HEK293 (cell line): ENCODE measurements around the gene PELI3.

Source experiments
- BCL11B ChIP-seq: fragments of 450-650 bp; formaldehyde crosslinking; IDR thresholded peaks from 2 replicates; pipeline ENCODE4 v1.5.1; 2016; ENCODE audit warnings: low read depth, missing biosample characterization, missing genetic modification characterization
- GLI2 ChIP-seq: fragments of 450-650 bp; formaldehyde crosslinking; IDR thresholded peaks from 2 replicates; pipeline ENCODE4; 2017; ENCODE audit warnings: missing biosample characterization, missing genetic modification characterization, low read depth, borderline replicate concordance
- HOXA7 ChIP-seq: sonication (generic); formaldehyde crosslinking; IDR thresholded peaks from 2 replicates; pipeline ENCODE4 v1.8.1; 2022; ENCODE audit warnings: missing genetic modification reagents, borderline replicate concordance
- KLF10 ChIP-seq: fragments of 450-650 bp; IDR thresholded peaks from 2 replicates; pipeline ENCODE4 v1.5.1; 2018; ENCODE audit warnings: missing biosample characterization, mild to moderate bottlenecking, missing genetic modification characterization
- KLF7 ChIP-seq: fragments of 450-650 bp; formaldehyde crosslinking; IDR thresholded peaks from 2 replicates; pipeline ENCODE4 v1.5.1; 2016; ENCODE audit warnings: missing biosample characterization, missing genetic modification characterization, borderline replicate concordance
- PRDM1 ChIP-seq: fragments of 450-650 bp; formaldehyde crosslinking; IDR thresholded peaks from 2 replicates; pipeline ENCODE4; 2016; ENCODE audit warnings: missing biosample characterization, missing genetic modification characterization
- SCRT1 ChIP-seq: fragments of 450-650 bp; formaldehyde crosslinking; IDR thresholded peaks from 2 replicates; pipeline ENCODE4 v1.5.1; 2016; ENCODE audit warnings: missing biosample characterization, missing genetic modification characterization, borderline replicate concordance
- SCRT2 ChIP-seq: fragments of 450-650 bp; formaldehyde crosslinking; IDR thresholded peaks from 2 replicates; pipeline ENCODE4 v1.5.1; 2016; ENCODE audit warnings: missing biosample characterization, missing genetic modification characterization
- WT1 ChIP-seq: fragments of 450-650 bp; formaldehyde crosslinking; IDR thresholded peaks from 2 replicates; pipeline ENCODE4 v1.5.1; 2016; ENCODE audit warnings: missing biosample characterization, missing genetic modification characterization
- ZBTB17 ChIP-seq: fragments of 450-650 bp; formaldehyde crosslinking; IDR thresholded peaks from 2 replicates; pipeline ENCODE4 v1.5.1; 2016; ENCODE audit warnings: missing biosample characterization, missing genetic modification characterization
- ZBTB21 ChIP-seq: fragments of 450-650 bp; formaldehyde crosslinking; IDR thresholded peaks from 2 replicates; pipeline ENCODE4 v1.5.1; 2017; ENCODE audit warnings: missing biosample characterization, missing genetic modification characterization
- ZBTB7A ChIP-seq: fragments of 450-650 bp; formaldehyde crosslinking; IDR thresholded peaks from 2 replicates; pipeline ENCODE4 v1.5.1; 2016; ENCODE audit warnings: low read depth, missing biosample characterization, missing genetic modification characterization
- ZNF114 ChIP-seq: fragments of 450-650 bp; formaldehyde crosslinking; IDR thresholded peaks from 2 replicates; pipeline ENCODE4 v1.5.0; 2017; ENCODE audit warnings: missing biosample characterization, missing genetic modification characterization
- ZNF133 ChIP-seq: fragments of 450-650 bp; formaldehyde crosslinking; IDR thresholded peaks from 2 replicates; pipeline ENCODE4 v1.5.1; 2016; ENCODE audit warnings: missing biosample characterization, missing genetic modification characterization
- ZNF146 ChIP-seq: fragments of 450-650 bp; formaldehyde crosslinking; IDR thresholded peaks from 2 replicates; pipeline ENCODE4 v1.5.1; 2016; ENCODE audit warnings: missing biosample characterization, missing genetic modification characterization
- ZNF174 ChIP-seq: fragments of 450-650 bp; formaldehyde crosslinking; IDR thresholded peaks from 2 replicates; pipeline ENCODE4 v1.5.0; 2017; ENCODE audit warnings: missing biosample characterization, mild to moderate bottlenecking, missing genetic modification characterization
- ZNF19 ChIP-seq: fragments of 450-650 bp; formaldehyde crosslinking; IDR thresholded peaks from 2 replicates; pipeline ENCODE4; 2016; ENCODE audit warnings: missing biosample characterization, missing genetic modification characterization, low read depth
- ZNF274 ChIP-seq, 2 experiments: fragments of 200-500 bp in 1 of 2; fragments of 450-650 bp in 1 of 2; sonication (Bioruptor generic) in 1 of 2; formaldehyde crosslinking in 1 of 2; IDR thresholded peaks; 2 replicates each; pipeline versions ENCODE4 v1.5.1 to v1.6.1; 2014 to 2016; ENCODE audit warnings: borderline replicate concordance in 1 of 2, inconsistent platforms in 1 of 2, low read length in 1 of 2, missing biosample characterization in 1 of 2, missing genetic modification characterization in 1 of 2
- ZNF335 ChIP-seq: fragments of 450-650 bp; formaldehyde crosslinking; conservative IDR thresholded peaks from 2 replicates; pipeline ENCODE4 v1.5.1; 2016; ENCODE audit warnings: missing biosample characterization, missing genetic modification characterization
- ZNF366 ChIP-seq: fragments of 450-650 bp; formaldehyde crosslinking; conservative IDR thresholded peaks from 2 replicates; pipeline ENCODE4 v1.5.1; 2016; ENCODE audit warnings: missing biosample characterization, missing genetic modification characterization
- ZNF391 ChIP-seq: fragments of 450-650 bp; formaldehyde crosslinking; IDR thresholded peaks from 2 replicates; pipeline ENCODE4 v1.5.1; 2016; ENCODE audit warnings: low read depth, missing biosample characterization, missing genetic modification characterization, borderline replicate concordance
- ZNF626 ChIP-seq: fragments of 450-650 bp; sonication (Bioruptor Pico); formaldehyde crosslinking; IDR thresholded peaks from 2 replicates; pipeline ENCODE4 v1.5.1; 2018; ENCODE audit warnings: missing biosample characterization, missing genetic modification characterization, inconsistent platforms
- ZNF777 ChIP-seq: fragments of 450-650 bp; formaldehyde crosslinking; IDR thresholded peaks from 2 replicates; pipeline ENCODE4 v1.5.1; 2017; ENCODE audit warnings: missing biosample characterization, missing genetic modification characterization, borderline replicate concordance
- ZXDB ChIP-seq: fragments of 450-650 bp; formaldehyde crosslinking; IDR thresholded peaks from 2 replicates; pipeline ENCODE4 v1.5.1; 2016; ENCODE audit warnings: missing biosample characterization, missing genetic modification characterization
- TF ChIP-seq, protein P1 (sequence below): fragments of 450-650 bp; formaldehyde crosslinking; IDR thresholded peaks from 2 replicates; pipeline ENCODE4 v1.5.1; 2016; ENCODE audit warnings: missing biosample characterization, missing genetic modification characterization
- TF ChIP-seq, protein P2 (sequence below): fragments of 450-650 bp; formaldehyde crosslinking; IDR thresholded peaks from 2 replicates; pipeline ENCODE4 v1.5.1; 2016; ENCODE audit warnings: missing biosample characterization, missing genetic modification characterization
- TF ChIP-seq, protein P3 (sequence below): sonication (generic); formaldehyde crosslinking; IDR thresholded peaks from 2 replicates; pipeline ENCODE4 v1.8.1; 2022; ENCODE audit warnings: mild to moderate bottlenecking, moderate library complexity, missing genetic modification reagents
- TF ChIP-seq, protein P4 (sequence below): fragments of 450-650 bp; formaldehyde crosslinking; IDR thresholded peaks from 2 replicates; pipeline ENCODE4 v1.5.1; 2017; ENCODE audit warnings: missing biosample characterization, missing genetic modification characterization
- TF ChIP-seq, protein P5 (sequence below): fragments of 450-650 bp; formaldehyde crosslinking; IDR thresholded peaks from 2 replicates; pipeline ENCODE4 v1.5.1; 2016; ENCODE audit warnings: missing biosample characterization, missing genetic modification characterization, borderline replicate concordance
- TF ChIP-seq, protein P6 (sequence below): fragments of 450-650 bp; formaldehyde crosslinking; IDR thresholded peaks from 2 replicates; pipeline ENCODE4 v1.5.1; 2016; ENCODE audit warnings: missing biosample characterization, missing genetic modification characterization

The PELI3 gene

DNA sequence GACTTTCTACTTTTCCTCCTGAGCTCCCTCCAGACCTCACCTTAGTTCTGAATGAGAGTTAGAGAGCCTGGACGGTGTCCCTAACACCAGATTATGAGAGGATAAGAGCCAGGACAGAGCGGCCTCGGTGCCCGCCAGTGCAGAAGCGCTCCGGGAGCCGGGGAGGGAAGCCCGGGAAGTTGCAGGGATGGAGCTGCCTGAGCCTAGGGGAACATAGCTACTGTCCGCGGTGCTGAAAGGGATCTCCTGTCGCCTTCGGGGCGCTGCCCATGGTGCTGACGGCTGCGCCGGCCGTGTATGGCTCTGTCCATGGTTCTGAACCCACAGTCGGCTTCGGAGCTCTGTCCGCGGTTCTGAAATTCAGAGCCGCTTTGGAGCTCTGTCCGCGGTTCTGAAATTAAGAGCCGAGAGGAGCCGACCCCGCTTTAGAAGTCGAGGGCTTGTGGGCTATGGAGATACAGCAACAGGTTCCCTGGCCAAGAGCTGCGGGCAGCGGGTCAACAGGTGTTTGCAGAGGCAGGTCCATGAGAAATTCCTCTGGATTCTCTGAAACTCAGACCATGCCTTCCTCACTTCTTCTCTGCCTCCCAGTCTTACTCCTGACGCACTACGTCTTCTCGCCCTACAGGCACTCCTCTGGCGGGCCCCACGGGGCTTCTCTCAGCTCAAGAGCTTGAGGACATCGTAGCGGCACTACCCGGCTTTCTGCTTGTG is 45.1 kb upstream of the PELI3 start (continued):
- no peak for TF ChIP-seq ZNF274 (IDR thresholded peaks at IDR 0.05; ENCODE audit: low read length)
- no peak for TF ChIP-seq ZNF274 (tag by site-specific recombination; IDR thresholded peaks at IDR 0.05; ENCODE audit: borderline replicate concordance)
- TF ChIP-seq ZNF366 (tag by site-specific recombination) = no peak
- TF ChIP-seq, protein P1, sequence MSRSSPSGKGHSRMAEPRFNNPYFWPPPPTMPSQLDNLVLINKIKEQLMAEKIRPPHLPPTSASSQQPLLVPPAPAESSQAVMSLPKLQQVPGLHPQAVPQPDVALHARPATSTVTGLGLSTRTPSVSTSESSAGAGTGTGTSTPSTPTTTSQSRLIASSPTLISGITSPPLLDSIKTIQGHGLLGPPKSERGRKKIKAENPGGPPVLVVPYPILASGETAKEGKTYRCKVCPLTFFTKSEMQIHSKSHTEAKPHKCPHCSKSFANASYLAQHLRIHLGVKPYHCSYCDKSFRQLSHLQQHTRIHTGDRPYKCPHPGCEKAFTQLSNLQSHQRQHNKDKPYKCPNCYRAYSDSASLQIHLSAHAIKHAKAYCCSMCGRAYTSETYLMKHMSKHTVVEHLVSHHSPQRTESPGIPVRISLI = no peak
- TF ChIP-seq ZNF174 (tag by site-specific recombination) = no peak
- TF ChIP-seq ZNF114 (tag by site-specific recombination) = no peak
- TF ChIP-seq PRDM1 = no peak
- TF ChIP-seq ZNF133 = no peak
- TF ChIP-seq HOXA7 (CRISPR knock-in tag) = peak; percentile 100
- TF ChIP-seq KLF10 (tag by site-specific recombination) = no peak; the same call in 1 of the 2 replicates
- TF ChIP-seq ZNF146 (tag by site-specific recombination) = 0 out of 2 replicates have a peak, but pooled peaks have one; percentile 16
- peak; percentile 87 for TF ChIP-seq SCRT2 (tag by site-specific recombination)
- TF ChIP-seq ZNF777 (tag by site-specific recombination) = no peak
- 0 out of 2 replicates have a peak, but pooled peaks have one; percentile 13 for TF ChIP-seq SCRT1 (tag by site-specific recombination)
- TF ChIP-seq ZNF626 = no peak
- TF ChIP-seq ZBTB7A (tag by site-specific recombination) = peak; percentile 75; the same call in 1 of the 2 replicates
- TF ChIP-seq ZXDB = peak; percentile 84
- TF ChIP-seq, protein P2, sequence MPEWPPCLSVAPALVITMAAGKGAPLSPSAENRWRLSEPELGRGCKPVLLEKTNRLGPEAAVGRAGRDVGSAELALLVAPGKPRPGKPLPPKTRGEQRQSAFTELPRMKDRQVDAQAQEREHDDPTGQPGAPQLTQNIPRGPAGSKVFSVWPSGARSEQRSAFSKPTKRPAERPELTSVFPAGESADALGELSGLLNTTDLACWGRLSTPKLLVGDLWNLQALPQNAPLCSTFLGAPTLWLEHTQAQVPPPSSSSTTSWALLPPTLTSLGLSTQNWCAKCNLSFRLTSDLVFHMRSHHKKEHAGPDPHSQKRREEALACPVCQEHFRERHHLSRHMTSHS (tag by site-specific recombination) = no peak
- peak; percentile 59; the same call in 1 of the 2 replicates for TF ChIP-seq ZBTB21 (tag by site-specific recombination)
- TF ChIP-seq, protein P3, sequence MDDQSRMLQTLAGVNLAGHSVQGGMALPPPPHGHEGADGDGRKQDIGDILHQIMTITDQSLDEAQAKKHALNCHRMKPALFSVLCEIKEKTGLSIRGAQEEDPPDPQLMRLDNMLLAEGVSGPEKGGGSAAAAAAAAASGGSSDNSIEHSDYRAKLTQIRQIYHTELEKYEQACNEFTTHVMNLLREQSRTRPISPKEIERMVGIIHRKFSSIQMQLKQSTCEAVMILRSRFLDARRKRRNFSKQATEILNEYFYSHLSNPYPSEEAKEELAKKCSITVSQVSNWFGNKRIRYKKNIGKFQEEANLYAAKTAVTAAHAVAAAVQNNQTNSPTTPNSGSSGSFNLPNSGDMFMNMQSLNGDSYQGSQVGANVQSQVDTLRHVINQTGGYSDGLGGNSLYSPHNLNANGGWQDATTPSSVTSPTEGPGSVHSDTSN (CRISPR knock-in tag) = peak; percentile 100
- TF ChIP-seq BCL11B = no peak
- TF ChIP-seq, protein P4, sequence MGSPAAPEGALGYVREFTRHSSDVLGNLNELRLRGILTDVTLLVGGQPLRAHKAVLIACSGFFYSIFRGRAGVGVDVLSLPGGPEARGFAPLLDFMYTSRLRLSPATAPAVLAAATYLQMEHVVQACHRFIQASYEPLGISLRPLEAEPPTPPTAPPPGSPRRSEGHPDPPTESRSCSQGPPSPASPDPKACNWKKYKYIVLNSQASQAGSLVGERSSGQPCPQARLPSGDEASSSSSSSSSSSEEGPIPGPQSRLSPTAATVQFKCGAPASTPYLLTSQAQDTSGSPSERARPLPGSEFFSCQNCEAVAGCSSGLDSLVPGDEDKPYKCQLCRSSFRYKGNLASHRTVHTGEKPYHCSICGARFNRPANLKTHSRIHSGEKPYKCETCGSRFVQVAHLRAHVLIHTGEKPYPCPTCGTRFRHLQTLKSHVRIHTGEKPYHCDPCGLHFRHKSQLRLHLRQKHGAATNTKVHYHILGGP = no peak
- no peak for TF ChIP-seq KLF7
- TF ChIP-seq, protein P5, sequence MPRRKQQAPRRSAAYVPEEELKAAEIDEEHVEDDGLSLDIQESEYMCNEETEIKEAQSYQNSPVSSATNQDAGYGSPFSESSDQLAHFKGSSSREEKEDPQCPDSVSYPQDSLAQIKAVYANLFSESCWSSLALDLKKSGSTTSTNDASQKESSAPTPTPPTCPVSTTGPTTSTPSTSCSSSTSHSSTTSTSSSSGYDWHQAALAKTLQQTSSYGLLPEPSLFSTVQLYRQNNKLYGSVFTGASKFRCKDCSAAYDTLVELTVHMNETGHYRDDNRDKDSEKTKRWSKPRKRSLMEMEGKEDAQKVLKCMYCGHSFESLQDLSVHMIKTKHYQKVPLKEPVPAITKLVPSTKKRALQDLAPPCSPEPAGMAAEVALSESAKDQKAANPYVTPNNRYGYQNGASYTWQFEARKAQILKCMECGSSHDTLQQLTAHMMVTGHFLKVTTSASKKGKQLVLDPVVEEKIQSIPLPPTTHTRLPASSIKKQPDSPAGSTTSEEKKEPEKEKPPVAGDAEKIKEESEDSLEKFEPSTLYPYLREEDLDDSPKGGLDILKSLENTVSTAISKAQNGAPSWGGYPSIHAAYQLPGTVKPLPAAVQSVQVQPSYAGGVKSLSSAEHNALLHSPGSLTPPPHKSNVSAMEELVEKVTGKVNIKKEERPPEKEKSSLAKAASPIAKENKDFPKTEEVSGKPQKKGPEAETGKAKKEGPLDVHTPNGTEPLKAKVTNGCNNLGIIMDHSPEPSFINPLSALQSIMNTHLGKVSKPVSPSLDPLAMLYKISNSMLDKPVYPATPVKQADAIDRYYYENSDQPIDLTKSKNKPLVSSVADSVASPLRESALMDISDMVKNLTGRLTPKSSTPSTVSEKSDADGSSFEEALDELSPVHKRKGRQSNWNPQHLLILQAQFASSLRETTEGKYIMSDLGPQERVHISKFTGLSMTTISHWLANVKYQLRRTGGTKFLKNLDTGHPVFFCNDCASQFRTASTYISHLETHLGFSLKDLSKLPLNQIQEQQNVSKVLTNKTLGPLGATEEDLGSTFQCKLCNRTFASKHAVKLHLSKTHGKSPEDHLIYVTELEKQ (tag by site-specific recombination) = peak; percentile 75
- TF ChIP-seq, protein P6, sequence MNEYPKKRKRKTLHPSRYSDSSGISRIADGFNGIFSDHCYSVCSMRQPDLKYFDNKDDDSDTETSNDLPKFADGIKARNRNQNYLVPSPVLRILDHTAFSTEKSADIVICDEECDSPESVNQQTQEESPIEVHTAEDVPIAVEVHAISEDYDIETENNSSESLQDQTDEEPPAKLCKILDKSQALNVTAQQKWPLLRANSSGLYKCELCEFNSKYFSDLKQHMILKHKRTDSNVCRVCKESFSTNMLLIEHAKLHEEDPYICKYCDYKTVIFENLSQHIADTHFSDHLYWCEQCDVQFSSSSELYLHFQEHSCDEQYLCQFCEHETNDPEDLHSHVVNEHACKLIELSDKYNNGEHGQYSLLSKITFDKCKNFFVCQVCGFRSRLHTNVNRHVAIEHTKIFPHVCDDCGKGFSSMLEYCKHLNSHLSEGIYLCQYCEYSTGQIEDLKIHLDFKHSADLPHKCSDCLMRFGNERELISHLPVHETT (tag by site-specific recombination) = peak; percentile 87; the same call in 1 of the 2 replicates
- peak; percentile 61; the same call in 1 of the 2 replicates for TF ChIP-seq ZBTB17 (tag by site-specific recombination)
- TF ChIP-seq ZNF335 (tag by site-specific recombination) = no peak
- TF ChIP-seq ZNF391 = peak; percentile 89; the same call in 1 of the 2 replicates
- no peak for TF ChIP-seq ZNF19 (tag by site-specific recombination)
- TF ChIP-seq GLI2 (tag by site-specific recombination) = no peak
- peak; percentile 50; the same call in 1 of the 2 replicates for TF ChIP-seq WT1
